OCI-LY1 (cell line): Measurements from ENCODE around the gene ACO2.
A peak's percentile ranks its signal among the peaks of the same experiment; 100 is the strongest.

Source experiments
- CTCF ChIP-seq: fragments of 200-600 bp; sonication (generic), shearing (Covaris generic); IDR thresholded peaks from 2 replicates; pipeline ENCODE4 v1.5.1; 2017; ENCODE audit warnings: mild to moderate bottlenecking, antibody characterized with exemption, low read length, moderate library complexity, mixed read lengths
- EZH2 ChIP-seq: fragments of 200-600 bp; sonication (generic), shearing (Covaris generic); IDR thresholded peaks from 2 replicates; pipeline ENCODE4 v1.8.0; 2017; ENCODE audit warnings: borderline replicate concordance, mixed run types, mild to moderate bottlenecking, antibody characterized with exemption, low read length, moderate library complexity, mixed read lengths

GRCh38 chr22:41517172-41518047 lies 48.5 kb downstream of the ACO2 start:
- peak; percentile 94 for TF ChIP-seq CTCF
- no peak for TF ChIP-seq EZH2
